Liver (tissue), 3 donors: ENCODE measurements around the gene GON4L.

ENCODE experiments used
- EGR1 ChIP-seq, 2 donors: IDR thresholded peaks; 2 replicates each; pipeline ENCODE4 v1.6.1; 2016 to 2018; ENCODE audit warnings: antibody characterized with exemption in 2 of 2, low read depth in 2 of 2
- FOXA1 ChIP-seq: IDR thresholded peaks from 2 replicates; pipeline ENCODE4 v1.6.1; 2016; ENCODE audit warnings: antibody characterized with exemption
- GABPA ChIP-seq, 2 donors: IDR thresholded peaks in 1 of 2; conservative IDR thresholded peaks in 1 of 2; 2 replicates each; pipeline ENCODE4 v1.6.1; 2016; ENCODE audit warnings: antibody characterized with exemption in 2 of 2, mild to moderate bottlenecking in 1 of 2, moderate library complexity in 1 of 2
- HNF4A ChIP-seq, 2 donors: conservative IDR thresholded peaks; 2 replicates each; pipeline ENCODE4 v1.6.1; 2016; ENCODE audit warnings: antibody characterized with exemption in 2 of 2, mild to moderate bottlenecking in 2 of 2
- JUND ChIP-seq, 2 donors: IDR thresholded peaks; 2 replicates each; pipeline ENCODE4 v1.6.1; 2016; ENCODE audit warnings: antibody characterized with exemption in 2 of 2
- RAD21 ChIP-seq, 2 donors: IDR thresholded peaks; 2 replicates each; pipeline ENCODE4 v1.6.1; 2016; ENCODE audit warnings: antibody characterized with exemption in 2 of 2, mild to moderate bottlenecking in 2 of 2
- SP1 ChIP-seq: IDR thresholded peaks from 2 replicates; pipeline ENCODE4 v1.6.1; 2018; ENCODE audit warnings: antibody characterized with exemption, mild to moderate bottlenecking
- TAF1 ChIP-seq: conservative IDR thresholded peaks from 2 replicates; pipeline ENCODE4 v1.6.1; 2016; ENCODE audit warnings: antibody characterized with exemption, mild to moderate bottlenecking
- YY1 ChIP-seq: IDR thresholded peaks from 2 replicates; pipeline ENCODE4 v1.6.1; 2016; ENCODE audit warnings: antibody characterized with exemption, mild to moderate bottlenecking
- TF ChIP-seq, protein P1 (sequence below): fragments of 150-350 bp; IDR thresholded peaks from 2 replicates; pipeline ENCODE4 v1.5.1; 2017; ENCODE audit warnings: improper control_type of control experiment, low read depth, low read length; ENCODE audit not compliant: missing input control
- TF ChIP-seq, protein P2 (sequence below): IDR thresholded peaks from 2 replicates; pipeline ENCODE4 v1.6.1; 2016; ENCODE audit warnings: antibody characterized with exemption
- TF ChIP-seq, protein P3 (sequence below): IDR thresholded peaks from 2 replicates; pipeline ENCODE4 v1.6.1; 2016; ENCODE audit warnings: antibody characterized with exemption
- TF ChIP-seq, protein P4 (sequence below): IDR thresholded peaks from 2 replicates; pipeline ENCODE4 v1.6.1; 2016; ENCODE audit warnings: antibody characterized with exemption, mild to moderate bottlenecking
- TF ChIP-seq, protein P5 (sequence below): IDR thresholded peaks from 2 replicates; pipeline ENCODE4 v1.6.1; 2016; ENCODE audit warnings: antibody characterized with exemption
- donor health status: healthy.
- donor health status: healthy.

DNA sequence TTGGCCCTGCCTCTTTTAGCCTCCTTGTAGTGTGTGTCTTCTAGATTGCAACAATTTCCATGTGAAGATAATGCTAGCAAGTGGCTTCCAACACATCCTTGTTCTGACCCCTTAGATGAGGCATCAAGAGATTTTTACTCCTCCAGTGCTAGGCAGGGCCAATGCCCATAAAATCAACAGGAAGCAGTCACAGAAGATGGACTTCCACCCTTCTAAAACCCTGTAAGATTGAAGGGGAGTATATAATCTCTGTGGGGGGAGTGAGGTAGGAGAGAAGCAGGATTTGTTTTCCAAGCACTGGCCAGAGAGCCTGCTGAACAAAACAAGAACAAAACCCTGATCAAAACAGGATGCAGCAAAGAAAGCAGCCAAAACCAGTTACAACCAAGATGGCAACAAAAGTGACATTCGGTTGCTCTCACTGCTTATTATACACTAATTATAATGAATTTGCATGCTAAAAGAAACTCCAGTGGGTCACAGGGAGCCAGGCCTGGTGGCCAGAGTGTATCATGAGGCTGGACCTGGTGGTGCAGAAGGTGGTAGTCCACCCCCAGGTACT lies 12.1 kb downstream of the GON4L start:
- TF ChIP-seq, protein P1, sequence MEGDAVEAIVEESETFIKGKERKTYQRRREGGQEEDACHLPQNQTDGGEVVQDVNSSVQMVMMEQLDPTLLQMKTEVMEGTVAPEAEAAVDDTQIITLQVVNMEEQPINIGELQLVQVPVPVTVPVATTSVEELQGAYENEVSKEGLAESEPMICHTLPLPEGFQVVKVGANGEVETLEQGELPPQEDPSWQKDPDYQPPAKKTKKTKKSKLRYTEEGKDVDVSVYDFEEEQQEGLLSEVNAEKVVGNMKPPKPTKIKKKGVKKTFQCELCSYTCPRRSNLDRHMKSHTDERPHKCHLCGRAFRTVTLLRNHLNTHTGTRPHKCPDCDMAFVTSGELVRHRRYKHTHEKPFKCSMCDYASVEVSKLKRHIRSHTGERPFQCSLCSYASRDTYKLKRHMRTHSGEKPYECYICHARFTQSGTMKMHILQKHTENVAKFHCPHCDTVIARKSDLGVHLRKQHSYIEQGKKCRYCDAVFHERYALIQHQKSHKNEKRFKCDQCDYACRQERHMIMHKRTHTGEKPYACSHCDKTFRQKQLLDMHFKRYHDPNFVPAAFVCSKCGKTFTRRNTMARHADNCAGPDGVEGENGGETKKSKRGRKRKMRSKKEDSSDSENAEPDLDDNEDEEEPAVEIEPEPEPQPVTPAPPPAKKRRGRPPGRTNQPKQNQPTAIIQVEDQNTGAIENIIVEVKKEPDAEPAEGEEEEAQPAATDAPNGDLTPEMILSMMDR, result no peak
- TF ChIP-seq YY1 (no peak), RAD21 (IDR thresholded peaks at IDR 0.05) (no peak), TAF1 (no peak), JUND (IDR thresholded peaks at IDR 0.05) (no peak), SP1 (no peak), EGR1 (IDR thresholded peaks at IDR 0.05; ENCODE audit: low read depth in 2 of 2) (no peak), HNF4A (conservative IDR thresholded peaks at IDR 0.05) (no peak), GABPA (IDR thresholded peaks at IDR 0.05 in 1 of 2, conservative IDR thresholded peaks at IDR 0.05 in 1 of 2) (no peak), FOXA1 (no peak)
- TF ChIP-seq, protein P2, sequence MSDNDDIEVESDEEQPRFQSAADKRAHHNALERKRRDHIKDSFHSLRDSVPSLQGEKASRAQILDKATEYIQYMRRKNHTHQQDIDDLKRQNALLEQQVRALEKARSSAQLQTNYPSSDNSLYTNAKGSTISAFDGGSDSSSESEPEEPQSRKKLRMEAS, result no peak
- TF ChIP-seq, protein P3, sequence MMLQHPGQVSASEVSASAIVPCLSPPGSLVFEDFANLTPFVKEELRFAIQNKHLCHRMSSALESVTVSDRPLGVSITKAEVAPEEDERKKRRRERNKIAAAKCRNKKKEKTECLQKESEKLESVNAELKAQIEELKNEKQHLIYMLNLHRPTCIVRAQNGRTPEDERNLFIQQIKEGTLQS, result no peak
- TF ChIP-seq, protein P4, sequence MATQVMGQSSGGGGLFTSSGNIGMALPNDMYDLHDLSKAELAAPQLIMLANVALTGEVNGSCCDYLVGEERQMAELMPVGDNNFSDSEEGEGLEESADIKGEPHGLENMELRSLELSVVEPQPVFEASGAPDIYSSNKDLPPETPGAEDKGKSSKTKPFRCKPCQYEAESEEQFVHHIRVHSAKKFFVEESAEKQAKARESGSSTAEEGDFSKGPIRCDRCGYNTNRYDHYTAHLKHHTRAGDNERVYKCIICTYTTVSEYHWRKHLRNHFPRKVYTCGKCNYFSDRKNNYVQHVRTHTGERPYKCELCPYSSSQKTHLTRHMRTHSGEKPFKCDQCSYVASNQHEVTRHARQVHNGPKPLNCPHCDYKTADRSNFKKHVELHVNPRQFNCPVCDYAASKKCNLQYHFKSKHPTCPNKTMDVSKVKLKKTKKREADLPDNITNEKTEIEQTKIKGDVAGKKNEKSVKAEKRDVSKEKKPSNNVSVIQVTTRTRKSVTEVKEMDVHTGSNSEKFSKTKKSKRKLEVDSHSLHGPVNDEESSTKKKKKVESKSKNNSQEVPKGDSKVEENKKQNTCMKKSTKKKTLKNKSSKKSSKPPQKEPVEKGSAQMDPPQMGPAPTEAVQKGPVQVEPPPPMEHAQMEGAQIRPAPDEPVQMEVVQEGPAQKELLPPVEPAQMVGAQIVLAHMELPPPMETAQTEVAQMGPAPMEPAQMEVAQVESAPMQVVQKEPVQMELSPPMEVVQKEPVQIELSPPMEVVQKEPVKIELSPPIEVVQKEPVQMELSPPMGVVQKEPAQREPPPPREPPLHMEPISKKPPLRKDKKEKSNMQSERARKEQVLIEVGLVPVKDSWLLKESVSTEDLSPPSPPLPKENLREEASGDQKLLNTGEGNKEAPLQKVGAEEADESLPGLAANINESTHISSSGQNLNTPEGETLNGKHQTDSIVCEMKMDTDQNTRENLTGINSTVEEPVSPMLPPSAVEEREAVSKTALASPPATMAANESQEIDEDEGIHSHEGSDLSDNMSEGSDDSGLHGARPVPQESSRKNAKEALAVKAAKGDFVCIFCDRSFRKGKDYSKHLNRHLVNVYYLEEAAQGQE, result no peak
- TF ChIP-seq, protein P5, sequence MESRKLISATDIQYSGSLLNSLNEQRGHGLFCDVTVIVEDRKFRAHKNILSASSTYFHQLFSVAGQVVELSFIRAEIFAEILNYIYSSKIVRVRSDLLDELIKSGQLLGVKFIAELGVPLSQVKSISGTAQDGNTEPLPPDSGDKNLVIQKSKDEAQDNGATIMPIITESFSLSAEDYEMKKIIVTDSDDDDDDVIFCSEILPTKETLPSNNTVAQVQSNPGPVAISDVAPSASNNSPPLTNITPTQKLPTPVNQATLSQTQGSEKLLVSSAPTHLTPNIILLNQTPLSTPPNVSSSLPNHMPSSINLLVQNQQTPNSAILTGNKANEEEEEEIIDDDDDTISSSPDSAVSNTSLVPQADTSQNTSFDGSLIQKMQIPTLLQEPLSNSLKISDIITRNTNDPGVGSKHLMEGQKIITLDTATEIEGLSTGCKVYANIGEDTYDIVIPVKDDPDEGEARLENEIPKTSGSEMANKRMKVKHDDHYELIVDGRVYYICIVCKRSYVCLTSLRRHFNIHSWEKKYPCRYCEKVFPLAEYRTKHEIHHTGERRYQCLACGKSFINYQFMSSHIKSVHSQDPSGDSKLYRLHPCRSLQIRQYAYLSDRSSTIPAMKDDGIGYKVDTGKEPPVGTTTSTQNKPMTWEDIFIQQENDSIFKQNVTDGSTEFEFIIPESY, result no peak
